SJSA1 (cell line): Measurements from ENCODE around the gene RRAD. TPM values are rescaled to one million over a fixed set of nuclear protein-coding genes. Genes with fewer than 3 reads are reported as not detected.

Experiments
- DNase-seq, 2 experiments: peaks; one replicate each; pipeline ENCODE4 v3.0.0-alpha.2; 2015 to 2020; ENCODE audit warnings: low spot score in 2 of 2, low read depth in 1 of 2
- H3K27ac ChIP-seq: fragments of 250-450 bp; sonication (Bioruptor Pico); 2 replicates; pipeline ENCODE4 v1.5.1; 2020; ENCODE audit warnings: mild to moderate bottlenecking, moderate library complexity
- H3K27me3 ChIP-seq: fragments of 250-450 bp; sonication (Bioruptor Pico); replicated peaks from 2 replicates; pipeline ENCODE4 v1.5.1; 2020; ENCODE audit warnings: mild to moderate bottlenecking, moderate library complexity
- H3K36me3 ChIP-seq: fragments of 250-450 bp; sonication (Bioruptor Pico); 2 replicates; pipeline ENCODE4 v1.5.1; 2020; ENCODE audit warnings: mild to moderate bottlenecking
- H3K4me1 ChIP-seq: fragments of 250-450 bp; sonication (Bioruptor Pico); replicated peaks from 2 replicates; pipeline ENCODE4 v1.6.1; 2021; ENCODE audit warnings: mild to moderate bottlenecking
- H3K4me3 ChIP-seq: fragments of 250-450 bp; sonication (Bioruptor Pico); 2 replicates; pipeline ENCODE4 v1.5.1; 2020; ENCODE audit warnings: mild to moderate bottlenecking
- H3K9me3 ChIP-seq: fragments of 250-450 bp; sonication (Bioruptor Pico); replicated peaks from 2 replicates; pipeline ENCODE4 v1.5.1; 2020; ENCODE audit warnings: mild to moderate bottlenecking
- total RNA-seq: library from RNA; depleted of rRNA; stranded (reverse); fragments of >200 nt; shearing (Covaris generic); gene quantifications from 2 replicates; pipeline ENCODE4 v1.2.3, GENCODE V29; 2014

RRAD gene
- total RNA-seq, 1 experiment from 2014 or later = 0.39 TPM

- H3K27me3 ChIP-seq = no peaks in the 10 kb centered on the region
- no peaks in the 10 kb centered on the region for H3K4me1 ChIP-seq
- H3K9me3 ChIP-seq = no peaks in the 10 kb centered on the region
- no peak overlapping the region for H3K27ac ChIP-seq
- no peak for DNase-seq
- H3K4me3 ChIP-seq = no peak overlapping the region
- no peaks in the 10 kb centered on the region for H3K36me3 ChIP-seq
Measured at GRCh38 chr16:66911112-66911511, 14.2 kb downstream of the RRAD start.

GRCh38 chr16:66910175-66910940 is 15.0 kb downstream of the RRAD start:
- Histone ChIP-seq H3K27ac (no peak overlapping the region), H3K27me3 (no peaks in the 10 kb centered on the region), H3K9me3 (no peaks in the 10 kb centered on the region), H3K4me3 (no peak overlapping the region), H3K36me3 (no peaks in the 10 kb centered on the region), H3K4me1 (peaks cover 5% of the 10 kb centered on the region)
- no peak for DNase-seq

- Histone ChIP-seq H3K27ac (no peak overlapping the region), H3K27me3 (no peaks in the 10 kb centered on the region), H3K4me3 (no peak overlapping the region), H3K36me3 (no peaks in the 10 kb centered on the region), H3K4me1 (peaks cover 14% of the 10 kb centered on the region), H3K9me3 (no peaks in the 10 kb centered on the region)
- DNase-seq = no peak
Measured at GRCh38 chr16:66908762-66909559, 16.4 kb downstream of the RRAD start.

DNA sequence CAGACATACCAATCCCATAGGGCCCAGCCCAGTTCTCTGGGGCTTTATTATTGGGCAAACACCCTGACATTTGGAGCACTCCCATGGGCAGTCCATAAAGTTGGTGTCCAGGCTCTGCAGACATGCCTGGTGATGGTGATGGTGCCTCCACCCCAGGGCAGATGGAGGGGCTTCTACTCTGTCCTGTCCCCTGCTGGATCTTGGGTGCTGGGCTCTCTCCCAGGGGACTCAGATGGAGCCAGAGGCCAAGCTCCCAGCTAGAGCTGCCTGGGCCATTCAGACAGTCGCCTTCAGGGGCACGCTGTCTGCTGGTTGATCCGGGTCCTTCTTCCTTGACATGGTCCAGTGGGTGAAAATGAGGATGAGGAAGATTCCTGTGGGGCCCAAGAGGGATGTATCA is 17.2 kb downstream of the RRAD start:
- Histone ChIP-seq H3K4me3 (no peak overlapping the region), H3K27ac (no peak overlapping the region), H3K27me3 (no peaks in the 10 kb centered on the region), H3K36me3 (no peaks in the 10 kb centered on the region), H3K4me1 (peaks cover 14% of the 10 kb centered on the region), H3K9me3 (no peaks in the 10 kb centered on the region)
- DNase-seq = no peak

DNA sequence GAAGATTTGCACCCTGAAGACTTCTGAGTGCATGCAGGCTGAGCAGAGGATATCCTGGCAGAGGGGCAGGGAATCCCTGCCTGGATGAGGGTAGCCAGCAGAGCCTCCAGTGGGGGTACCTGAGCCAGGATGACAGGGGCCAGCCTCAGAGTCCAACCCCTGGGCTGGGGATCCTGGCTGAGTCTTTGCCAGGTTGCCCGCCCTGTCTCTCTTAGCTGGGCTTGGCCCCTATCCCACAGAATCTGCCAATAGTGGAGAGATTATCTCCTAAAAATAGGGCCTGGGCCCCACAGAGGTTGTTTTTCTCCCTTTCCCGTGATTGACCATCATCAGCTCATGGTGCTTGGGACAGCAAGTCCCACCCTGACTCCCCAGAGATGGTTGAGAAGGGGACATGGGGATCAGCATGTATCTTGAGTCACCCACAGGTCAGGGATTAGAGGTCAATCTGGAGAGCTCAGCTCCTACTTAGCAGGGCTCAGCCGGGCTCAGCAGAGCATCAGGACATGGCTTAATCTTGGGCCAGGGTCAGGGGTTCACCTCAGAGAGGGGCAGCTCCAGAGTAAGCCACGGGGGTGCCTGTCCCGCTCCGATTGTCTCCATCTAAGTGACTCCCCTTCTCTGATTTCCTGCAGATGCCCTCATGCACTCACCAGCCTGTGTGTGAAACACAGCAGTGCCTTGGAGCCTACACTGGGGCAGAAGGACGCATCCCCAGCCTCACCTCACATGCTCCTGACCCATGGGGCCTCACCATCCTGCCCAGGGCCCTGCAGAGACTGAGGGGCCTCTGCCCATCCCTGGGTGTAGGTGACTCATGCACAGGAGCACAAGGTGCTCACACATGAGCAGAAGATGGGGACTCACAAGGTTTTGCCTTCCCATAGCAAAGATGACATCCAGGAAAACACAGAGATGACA is 18.2 kb downstream of the RRAD start:
- no peak for DNase-seq
- peaks cover 14% of the 10 kb centered on the region for H3K4me1 ChIP-seq
- H3K27me3 ChIP-seq = no peaks in the 10 kb centered on the region
- no peaks in the 10 kb centered on the region for H3K9me3 ChIP-seq
- no peaks in the 10 kb centered on the region for H3K36me3 ChIP-seq
- no peak overlapping the region for H3K4me3 ChIP-seq
- no peak overlapping the region for H3K27ac ChIP-seq

- no peaks in the 10 kb centered on the region for H3K9me3 ChIP-seq
- DNase-seq = no peak
- no peak overlapping the region for H3K27ac ChIP-seq
- no peaks in the 10 kb centered on the region for H3K27me3 ChIP-seq
- peaks cover 14% of the 10 kb centered on the region for H3K4me1 ChIP-seq
- no peaks in the 10 kb centered on the region for H3K36me3 ChIP-seq
- H3K4me3 ChIP-seq = no peak overlapping the region
Measured at GRCh38 chr16:66905633-66906539, 19.4 kb downstream of the RRAD start.

DNA sequence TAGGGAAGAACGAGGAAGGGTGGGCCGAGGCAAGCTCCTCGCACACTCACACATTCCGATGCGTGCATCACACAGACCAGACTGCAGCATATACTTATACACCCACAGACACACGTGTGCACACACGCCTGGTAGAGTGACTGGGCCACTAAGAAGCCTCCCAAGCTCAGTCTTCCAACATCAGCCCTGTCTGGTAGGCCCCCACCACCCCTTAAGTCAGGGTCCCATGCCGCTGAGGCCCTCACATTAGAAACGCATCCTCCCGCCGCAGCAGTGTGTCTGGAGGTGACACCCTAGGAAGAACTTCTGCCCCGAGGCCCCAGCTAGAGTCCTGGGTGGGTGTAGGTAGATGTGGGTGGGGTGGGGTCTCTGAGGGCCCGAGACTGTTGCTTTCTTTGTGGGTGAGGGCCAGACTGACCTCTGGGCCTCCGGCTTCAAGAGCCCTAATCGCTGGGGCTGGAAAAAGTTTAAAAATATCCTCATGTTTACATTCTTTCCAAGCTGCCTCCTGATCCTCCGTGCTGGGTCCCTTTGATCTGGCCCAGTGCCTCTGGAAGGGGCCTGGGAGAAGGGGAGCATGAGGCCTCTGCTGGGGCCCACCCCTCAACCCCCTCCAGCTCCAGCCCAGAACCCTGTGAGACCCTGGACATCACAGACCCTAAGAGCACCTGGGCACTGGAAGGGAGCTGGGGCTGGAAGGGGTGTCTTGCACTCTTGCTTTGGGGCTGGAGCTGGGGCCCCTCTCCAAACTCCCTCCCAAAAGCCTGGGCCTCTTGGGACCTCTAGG is 20.3 kb downstream of the RRAD start:
- no peaks in the 10 kb centered on the region for H3K36me3 ChIP-seq
- H3K9me3 ChIP-seq = no peaks in the 10 kb centered on the region
- H3K4me1 ChIP-seq = peaks cover 18% of the 10 kb centered on the region
- H3K27me3 ChIP-seq = no peaks in the 10 kb centered on the region
- no peak for DNase-seq
- H3K27ac ChIP-seq = no peak overlapping the region
- H3K4me3 ChIP-seq = no peak overlapping the region

GRCh38 chr16:66904428-66904845 is 20.9 kb downstream of the RRAD start:
- Histone ChIP-seq H3K27ac (no peak overlapping the region), H3K27me3 (no peaks in the 10 kb centered on the region), H3K36me3 (no peaks in the 10 kb centered on the region), H3K4me3 (no peak overlapping the region), H3K4me1 (peaks cover 21% of the 10 kb centered on the region), H3K9me3 (no peaks in the 10 kb centered on the region)
- no peak for DNase-seq

GRCh38 chr16:66903544-66904427 is 21.5 kb downstream of the RRAD start:
- Histone ChIP-seq H3K4me3 (no peak overlapping the region), H3K27ac (no peak overlapping the region)

DNA sequence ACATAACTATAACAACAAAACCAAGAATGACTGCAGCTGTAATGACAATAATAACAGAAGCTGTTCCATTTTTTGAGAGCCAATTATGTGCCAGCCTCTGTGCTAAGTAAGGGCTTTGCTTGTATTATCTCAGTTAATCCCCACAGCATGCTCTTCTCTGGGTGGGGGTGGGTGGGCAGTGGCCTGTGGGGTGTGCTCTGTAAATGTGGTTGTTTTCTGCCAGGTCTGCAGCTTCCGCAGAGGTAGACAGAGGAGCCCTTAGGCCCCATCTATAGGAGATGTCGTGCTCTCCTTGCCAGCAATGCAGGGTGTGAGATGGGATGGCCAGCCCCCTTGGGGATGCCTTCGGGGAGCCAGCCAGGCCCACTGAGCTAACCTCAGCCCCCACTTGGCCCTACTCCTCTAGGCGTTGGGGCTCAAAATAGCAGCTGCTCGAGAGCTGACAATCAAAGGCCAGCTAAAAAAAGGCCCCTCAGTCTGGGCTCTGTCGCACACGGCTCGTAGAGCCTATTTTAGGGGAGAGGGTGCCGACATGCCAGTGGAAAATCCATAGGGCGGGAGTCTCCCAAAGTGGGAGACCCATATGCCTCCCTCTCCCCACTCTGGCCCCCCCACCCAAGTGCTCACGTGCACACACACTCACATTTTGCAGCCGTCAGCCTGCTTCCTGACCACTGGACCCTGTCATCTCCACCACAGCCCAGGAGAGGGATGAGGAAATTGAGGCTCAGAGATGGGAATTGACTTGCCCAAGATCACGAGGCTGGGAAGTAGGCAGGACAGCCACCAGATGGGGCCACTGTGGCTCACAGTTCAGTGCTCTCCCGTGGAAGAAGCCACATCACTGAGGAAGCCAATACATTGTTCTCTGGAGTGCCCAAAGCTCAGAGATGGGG is 22.4 kb downstream of the RRAD start:
- DNase-seq = no peak
- no peaks in the 10 kb centered on the region for H3K9me3 ChIP-seq
- no peak overlapping the region for H3K27ac ChIP-seq
- H3K4me3 ChIP-seq = no peak overlapping the region
- H3K4me1 ChIP-seq = peaks cover 21% of the 10 kb centered on the region
- H3K36me3 ChIP-seq = no peaks in the 10 kb centered on the region
- no peaks in the 10 kb centered on the region for H3K27me3 ChIP-seq

More at GRCh38 chr16:66903544-66904427, 21.5 kb downstream of the RRAD start:
- peaks cover 21% of the 10 kb centered on the region for H3K4me1 ChIP-seq
- no peak for DNase-seq
- H3K27me3 ChIP-seq = no peaks in the 10 kb centered on the region
- no peaks in the 10 kb centered on the region for H3K9me3 ChIP-seq
- H3K36me3 ChIP-seq = no peaks in the 10 kb centered on the region

GRCh38 chr16:66901626-66902025 is 23.7 kb downstream of the RRAD start:
- DNase-seq = no peak
- H3K27ac ChIP-seq = no peak overlapping the region
- H3K36me3 ChIP-seq = no peaks in the 10 kb centered on the region
- H3K4me3 ChIP-seq = no peak overlapping the region
- H3K27me3 ChIP-seq = no peaks in the 10 kb centered on the region
- no peaks in the 10 kb centered on the region for H3K9me3 ChIP-seq
- H3K4me1 ChIP-seq = peaks cover 21% of the 10 kb centered on the region
